NB4 (cell line): ENCODE data around the gene NCK2.

ENCODE experiments used
- DNase-seq: peaks from one replicate; pipeline ENCODE4 v3.0.0; 2010; ENCODE audit warnings: low read depth
- H3K4me3 ChIP-seq: one replicate; pipeline ENCODE4 v1.5.1; 2011; ENCODE audit warnings: mild to moderate bottlenecking, low read depth, low read length, moderate library complexity
- CTCF ChIP-seq: IDR thresholded peaks from one replicate; pipeline ENCODE4 v1.5.1; 2012; ENCODE audit warnings: low read depth, low read length
- MAX ChIP-seq: IDR thresholded peaks from 2 replicates; pipeline ENCODE4 v1.6.1; 2011; ENCODE audit warnings: low read depth, low read length
- MYC ChIP-seq: IDR thresholded peaks from 2 replicates; pipeline ENCODE4 v1.6.1; 2011; ENCODE audit warnings: low read depth, low read length
- POLR2A ChIP-seq: IDR thresholded peaks from 2 replicates; pipeline ENCODE4 v1.6.1; 2011; ENCODE audit warnings: mild to moderate bottlenecking; ENCODE audit not compliant: insufficient read length; ENCODE audit errors: extremely low read depth

The NCK2 gene

GRCh38 chr2:105813405-105813804 lies 68.7 kb downstream of the NCK2 start:
- TF ChIP-seq MAX (no peak), CTCF (no peak), MYC (no peak), POLR2A (no peak)
- no peak overlapping the region for H3K4me3 ChIP-seq
- DNase-seq = no peak

GRCh38 chr2:105814291-105814940 lies 69.7 kb downstream of the NCK2 start:
- no peak for DNase-seq
- no peak overlapping the region for H3K4me3 ChIP-seq
- TF ChIP-seq CTCF = no peak
- TF ChIP-seq MAX = no peak
- no peak for TF ChIP-seq MYC
- no peak for TF ChIP-seq POLR2A

- H3K4me3 ChIP-seq = no peak overlapping the region
- TF ChIP-seq MAX (no peak), MYC (no peak), POLR2A (no peak), CTCF (no peak)
- no peak for DNase-seq
These were observed 70.7 kb downstream of the NCK2 start for GRCh38 chr2:105815401-105815800.

GRCh38 chr2:105820151-105820550 lies 75.4 kb downstream of the NCK2 start:
- no peak for DNase-seq
- no peak overlapping the region for H3K4me3 ChIP-seq
- TF ChIP-seq POLR2A (no peak), MAX (no peak), CTCF (no peak), MYC (no peak)

- TF ChIP-seq MAX (no peak), POLR2A (no peak), CTCF (no peak), MYC (no peak)
- DNase-seq = no peak
- H3K4me3 ChIP-seq = no peak overlapping the region
These were observed 76.0 kb downstream of the NCK2 start for GRCh38 chr2:105820691-105821090.
